CD4-positive, alpha-beta T cell (primary cell): ENCODE measurements around the gene MLXIPL. TPM values are rescaled to one million over a fixed set of nuclear protein-coding genes. Genes with fewer than 3 reads are reported as not detected.

Source experiments
- ATAC-seq: fragments of 200-7000 bp; cut with Tn5 transposase; one replicate; pipeline ENCODE4 v1.10.0; 2022; ENCODE audit warnings: mild to moderate bottlenecking; ENCODE audit not compliant: poor library complexity
- CTCF ChIA-PET: fragments of 350-600 bp; sonication (Branson Sonifier 250); formaldehyde crosslinking; loops from one replicate; lab custom pipeline; 2021; ENCODE audit warnings: antibody characterized with exemption, inconsistent platforms; lab: Charles Lee
- POLR2A ChIA-PET: fragments of 350-600 bp; sonication (Branson Sonifier 250); formaldehyde crosslinking; loops from one replicate; lab custom pipeline; 2021; ENCODE audit warnings: antibody characterized with exemption, inconsistent platforms; lab: Charles Lee
- DNase-seq, 14 experiments: peaks; one replicate each; pipeline ENCODE4 v3.0.0-alpha.2; 2013 to 2020; ENCODE audit warnings: mixed read lengths in 2 of 14
- H3K27ac ChIP-seq, 2 donors: one replicate each; pipeline versions ENCODE4 v1.5.1 to v1.7.0; 2013; ENCODE audit warnings: low read length in 2 of 2, low read depth in 1 of 2, mild to moderate bottlenecking in 1 of 2
- H3K27me3 ChIP-seq, 2 experiments: 1 replicate in 1 of 2; 2 replicates in 1 of 2; pipeline versions ENCODE4 v1.6.1 to v1.7.0; 2013; ENCODE audit warnings: low read length in 2 of 2, control low read depth in 1 of 2, mild to moderate bottlenecking in 1 of 2, moderate library complexity in 1 of 2; ENCODE audit not compliant: insufficient read depth in 2 of 2, control insufficient read depth in 1 of 2
- H3K36me3 ChIP-seq: one replicate; pipeline ENCODE4 v1.6.1; 2013; ENCODE audit warnings: low read length, control low read depth; ENCODE audit not compliant: insufficient read depth
- H3K4me1 ChIP-seq: one replicate; pipeline ENCODE4 v1.6.1; 2013; ENCODE audit warnings: low read length, control low read depth; ENCODE audit not compliant: insufficient read depth
- H3K4me3 ChIP-seq: one replicate; pipeline ENCODE4 v1.5.1; 2013; ENCODE audit warnings: mild to moderate bottlenecking, low read length, moderate library complexity
- H3K9me3 ChIP-seq, 2 experiments: 1 replicate in 1 of 2; 2 replicates in 1 of 2; pipeline versions ENCODE4 v1.6.1 to v1.7.0; 2013; ENCODE audit warnings: low read length in 2 of 2, mild to moderate bottlenecking in 2 of 2, control low read depth in 1 of 2, moderate library complexity in 1 of 2; ENCODE audit not compliant: control insufficient read depth in 1 of 2, insufficient read depth in 1 of 2
- H3K27ac Mint-ChIP-seq: one replicate; pipeline ENCODE4 v1.8.0; 2020; ENCODE audit warnings: mixed read lengths
- H3K27me3 Mint-ChIP-seq: one replicate; pipeline ENCODE4 v1.8.0; 2021; ENCODE audit warnings: mixed read lengths
- H3K36me3 Mint-ChIP-seq: one replicate; pipeline ENCODE4 v1.8.0; 2021; ENCODE audit warnings: low read depth, mixed read lengths
- H3K4me1 Mint-ChIP-seq: one replicate; pipeline ENCODE4 v1.8.0; 2021; ENCODE audit warnings: low read depth, mixed read lengths
- H3K4me3 Mint-ChIP-seq: one replicate; pipeline ENCODE4 v1.8.0; 2020; ENCODE audit warnings: mild to moderate bottlenecking, mixed read lengths
- H3K9me3 Mint-ChIP-seq: one replicate; pipeline ENCODE4 v1.8.0; 2020; ENCODE audit warnings: mixed read lengths
- CTCF ChIP-seq: fragments of 200-600 bp; IDR thresholded peaks from one replicate; pipeline ENCODE4 v1.8.0; 2022; ENCODE audit warnings: antibody characterized with exemption, mild to moderate bottlenecking
- intact Hi-C, 2 experiments: fragments of 100-400 bp; cut with DNase I in 1 of 2; cut with micrococcal nuclease in 1 of 2; formaldehyde crosslinking; loops; one replicate each; pipeline versions ENCODE4 v1.15.1 to v1.9.0; 2023 to 2025; cut with DNase I, micrococcal nuclease
- total RNA-seq, 174 experiments: library from RNA in 2 of 174; stranded (reverse) in 2 of 174; gene quantifications; one replicate each; pipeline ENCODE4 v1.2.3 and lab custom pipeline; 2021 to 2026

The MLXIPL gene
- total RNA-seq, 2 experiments from 2014 or later = not detected

GRCh38 chr7:73578342-73579128 lies 45.8 kb downstream of the MLXIPL start, which contains the start of gene TBL2:
TBL2 (minus strand) TSS chr7:73578579; CDS start chr7:73578549, 30 bp downstream.
- intact Hi-C loops = loop anchor here (1.0 to 2.0 kb wide), 3 partner anchors 21 to 104 kb away; partner anchors contain the start of genes BAZ1B (in 2 of the 2), BCL7B (in 2 of the 2), BUD23 (in 1 of the 2) and DNAJC30 (in 1 of the 2)
- Mint-ChIP-seq H3K27me3 (no peaks in the 10 kb centered on the region), H3K27ac (peak within 1 kb of the TSS; percentile 89), H3K36me3 (peaks cover 19% of the 10 kb centered on the region), H3K9me3 (no peaks in the 10 kb centered on the region), H3K4me3 (peak within 1 kb of the TSS; percentile 86), H3K4me1 (peaks cover 23% of the 10 kb centered on the region)
- peaks cover 16% of the 10 kb centered on the region for H3K36me3 ChIP-seq
- peaks cover 35% of the 10 kb centered on the region for H3K4me1 ChIP-seq
- POLR2A ChIA-PET = interaction anchor here (0.6 to 2.3 kb wide), 12 partner anchors 9 to 162 kb away, joined by 3 to 38 read pairs (median 5); partner anchors contain the start of genes ABHD11, BAZ1B and BCL7B
- no peaks in the 10 kb centered on the region for H3K9me3 ChIP-seq
- DNase-seq (peak; percentile 96 to 99 (median 99)), ATAC-seq (peak; percentile 89)
- CTCF ChIA-PET = interaction anchor here (1.2 to 1.5 kb wide), 3 partner anchors 9 to 156 kb away, joined by 3 to 5 read pairs (median 3); no protein-coding TSS in a partner anchor
- H3K27ac ChIP-seq = peak within 1 kb of the TSS; percentile 78 to 88
- peak within 1 kb of the TSS; percentile 63 for H3K4me3 ChIP-seq
- no peaks in the 10 kb centered on the region for H3K27me3 ChIP-seq
- no peak for TF ChIP-seq CTCF

- Mint-ChIP-seq H3K9me3 (no peaks in the 10 kb centered on the region), H3K27me3 (no peaks in the 10 kb centered on the region), H3K4me3 (peak overlapping the region; percentile 86), H3K27ac (peak overlapping the region; percentile 89), H3K36me3 (peaks cover 27% of the 10 kb centered on the region), H3K4me1 (peaks cover 23% of the 10 kb centered on the region)
- ATAC-seq = no peak
- Histone ChIP-seq H3K27me3 (no peaks in the 10 kb centered on the region), H3K27ac (peak overlapping the region; percentile 15 to 78), H3K36me3 (peaks cover 23% of the 10 kb centered on the region), H3K4me1 (peaks cover 35% of the 10 kb centered on the region), H3K9me3 (no peaks in the 10 kb centered on the region), H3K4me3 (peak overlapping the region; percentile 63)
- DNase-seq = peak in 2 of 14 experiments; percentile 5 to 45
- ChIA-PET CTCF (interaction anchor here (1.0 to 1.3 kb wide), 3 partner anchors 10 to 157 kb away, joined by 3 to 5 read pairs (median 3); no protein-coding TSS in a partner anchor), POLR2A (interaction anchor here (0.6 to 2.3 kb wide), 12 partner anchors 9 to 163 kb away, joined by 3 to 38 read pairs (median 5); partner anchors contain the start of genes ABHD11, BAZ1B and BCL7B)
- no peak for TF ChIP-seq CTCF
- intact Hi-C loops = loop anchor here (1.0 to 2.0 kb wide), 3 partner anchors 20 to 105 kb away; partner anchors contain the start of genes BAZ1B (in 2 of the 2), BCL7B (in 2 of the 2), BUD23 (in 1 of the 2) and DNAJC30 (in 1 of the 2)
These were observed 46.5 kb downstream of the MLXIPL start for GRCh38 chr7:73577627-73578341.

- DNase-seq (peak in 1 of 14 experiments; percentile 16), ATAC-seq (no peak)
- peaks cover 26% of the 10 kb centered on the region for H3K4me1 ChIP-seq
- Mint-ChIP-seq H3K4me3 (peak overlapping the region; percentile 51), H3K9me3 (no peaks in the 10 kb centered on the region), H3K27me3 (no peaks in the 10 kb centered on the region), H3K4me1 (peaks cover 24% of the 10 kb centered on the region), H3K36me3 (peaks cover 61% of the 10 kb centered on the region), H3K27ac (no peak overlapping the region)
- TF ChIP-seq CTCF = no peak
- no peaks in the 10 kb centered on the region for H3K9me3 ChIP-seq
- no peak overlapping the region for H3K27ac ChIP-seq
- H3K36me3 ChIP-seq = peaks cover 61% of the 10 kb centered on the region
- ChIA-PET CTCF (no interaction called here), POLR2A (no interaction called here)
- no peaks in the 10 kb centered on the region for H3K27me3 ChIP-seq
- no peak overlapping the region for H3K4me3 ChIP-seq
- intact Hi-C loops = no loop called here
These were observed 50.5 kb downstream of the MLXIPL start for GRCh38 chr7:73573791-73574190.
